Measurements from ENCODE around the gene BLOC1S1. TPM values are rescaled to one million over a fixed set of nuclear protein-coding genes. Genes with fewer than 3 reads are reported as not detected.

Gene BLOC1S1
- total RNA-seq, 1 experiment from 2014 or later: 85.5 TPM

DNA sequence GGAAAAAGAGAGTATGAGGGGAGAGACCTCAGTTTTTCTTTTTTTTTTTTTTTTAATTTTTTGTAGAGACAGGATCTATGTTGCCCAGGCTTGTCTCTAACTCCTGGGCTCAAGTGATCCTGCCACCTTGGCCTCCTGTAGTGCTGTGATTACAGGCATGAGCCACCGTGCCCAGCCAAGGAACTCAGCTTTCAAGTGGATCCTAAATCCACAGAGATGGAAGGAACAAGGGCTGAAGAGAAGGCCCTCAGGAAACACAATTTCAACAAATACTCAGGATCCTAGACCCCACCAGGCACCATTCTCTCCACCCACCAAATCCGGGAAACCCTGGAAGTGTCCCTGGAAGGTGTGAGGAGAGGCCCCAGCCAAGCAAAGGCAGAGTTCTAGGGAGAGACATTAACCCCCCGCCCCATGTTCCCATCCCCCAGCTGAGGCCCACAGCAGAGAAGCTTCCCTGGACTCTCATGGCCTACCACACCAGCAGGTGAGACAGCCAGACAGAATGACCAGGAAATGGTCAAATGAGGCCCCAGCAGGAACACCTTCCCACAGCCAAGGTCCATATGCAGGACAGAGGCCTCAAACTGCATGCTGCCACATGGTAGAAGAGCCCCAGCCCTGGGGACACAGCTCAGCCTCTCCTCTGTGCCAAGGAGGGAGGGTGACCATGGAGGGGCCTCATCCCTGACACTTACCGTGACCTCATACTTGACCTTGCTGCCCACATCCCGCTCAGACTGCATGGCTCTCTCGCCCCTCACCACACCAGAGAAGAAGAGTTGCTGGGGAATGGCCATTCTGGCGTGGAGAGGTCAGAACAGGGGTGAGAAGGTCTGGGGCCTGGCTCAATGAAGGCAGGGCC, 22.3 kb upstream of the BLOC1S1 start:
- Histone ChIP-seq H3K9ac (ENCODE audit: low read length) (no peak overlapping the region), H3K27ac (ENCODE audit: low read depth, low read length) (no peak overlapping the region), H3K9me2 (ENCODE audit: insufficient read depth) (no peaks in the 10 kb centered on the region), H3K79me2 (ENCODE audit: insufficient read depth, low read length) (no peaks in the 10 kb centered on the region), H2AFZ (ENCODE audit: low read depth, low read length, poor library complexity, severe bottlenecking) (no peak overlapping the region), H3K27me3 (ENCODE audit: insufficient read depth, low read length) (no peaks in the 10 kb centered on the region), H4K20me1 (ENCODE audit: insufficient read depth) (no peaks in the 10 kb centered on the region), H3K36me3 (ENCODE audit: control insufficient read depth in 1 of 2, insufficient read depth in 2 of 2, low read length in 2 of 2) (no peaks in the 10 kb centered on the region), H3K4me1 (ENCODE audit: control insufficient read depth in 1 of 2, insufficient read depth in 2 of 2, low read length in 2 of 2) (no peaks in the 10 kb centered on the region), H3K9me3 (ENCODE audit: control insufficient read depth in 1 of 2, insufficient read depth in 1 of 2, low read depth in 1 of 2, low read length in 2 of 2) (no peaks in the 10 kb centered on the region), H3K4me2 (ENCODE audit: low read length) (no peak overlapping the region), H3K4me3 (replicated peaks in 1 of 2; ENCODE audit: low read depth in 1 of 2, low read length in 2 of 2) (no peak overlapping the region)
- CTCF ChIA-PET: no interaction called here
- DNase-seq (ENCODE audit: low read depth, low spot score) (no peak), ATAC-seq (no peak)
- BruUV-seq (replicated peaks): no TSS peak
- intact Hi-C loops (cut with micrococcal nuclease): no loop called here
- TF ChIP-seq FOSL1 (IDR thresholded peaks at IDR 0.05; ENCODE audit: low read depth): no peak
- TF ChIP-seq YY1 (IDR thresholded peaks at IDR 0.05; ENCODE audit: extremely low read depth, insufficient replicate concordance, low read depth, low read length): no peak
- no peak for TF ChIP-seq POLR2AphosphoS5 (IDR thresholded peaks at IDR 0.05; ENCODE audit: low read depth, low read length)
- TF ChIP-seq CBX3 (IDR thresholded peaks at IDR 0.05; ENCODE audit: low read depth): no peak
- TF ChIP-seq, protein P1, sequence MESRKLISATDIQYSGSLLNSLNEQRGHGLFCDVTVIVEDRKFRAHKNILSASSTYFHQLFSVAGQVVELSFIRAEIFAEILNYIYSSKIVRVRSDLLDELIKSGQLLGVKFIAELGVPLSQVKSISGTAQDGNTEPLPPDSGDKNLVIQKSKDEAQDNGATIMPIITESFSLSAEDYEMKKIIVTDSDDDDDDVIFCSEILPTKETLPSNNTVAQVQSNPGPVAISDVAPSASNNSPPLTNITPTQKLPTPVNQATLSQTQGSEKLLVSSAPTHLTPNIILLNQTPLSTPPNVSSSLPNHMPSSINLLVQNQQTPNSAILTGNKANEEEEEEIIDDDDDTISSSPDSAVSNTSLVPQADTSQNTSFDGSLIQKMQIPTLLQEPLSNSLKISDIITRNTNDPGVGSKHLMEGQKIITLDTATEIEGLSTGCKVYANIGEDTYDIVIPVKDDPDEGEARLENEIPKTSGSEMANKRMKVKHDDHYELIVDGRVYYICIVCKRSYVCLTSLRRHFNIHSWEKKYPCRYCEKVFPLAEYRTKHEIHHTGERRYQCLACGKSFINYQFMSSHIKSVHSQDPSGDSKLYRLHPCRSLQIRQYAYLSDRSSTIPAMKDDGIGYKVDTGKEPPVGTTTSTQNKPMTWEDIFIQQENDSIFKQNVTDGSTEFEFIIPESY (IDR thresholded peaks at IDR 0.05; ENCODE audit: extremely low read depth, insufficient replicate concordance, low read length): no peak
- TF ChIP-seq, protein P2, sequence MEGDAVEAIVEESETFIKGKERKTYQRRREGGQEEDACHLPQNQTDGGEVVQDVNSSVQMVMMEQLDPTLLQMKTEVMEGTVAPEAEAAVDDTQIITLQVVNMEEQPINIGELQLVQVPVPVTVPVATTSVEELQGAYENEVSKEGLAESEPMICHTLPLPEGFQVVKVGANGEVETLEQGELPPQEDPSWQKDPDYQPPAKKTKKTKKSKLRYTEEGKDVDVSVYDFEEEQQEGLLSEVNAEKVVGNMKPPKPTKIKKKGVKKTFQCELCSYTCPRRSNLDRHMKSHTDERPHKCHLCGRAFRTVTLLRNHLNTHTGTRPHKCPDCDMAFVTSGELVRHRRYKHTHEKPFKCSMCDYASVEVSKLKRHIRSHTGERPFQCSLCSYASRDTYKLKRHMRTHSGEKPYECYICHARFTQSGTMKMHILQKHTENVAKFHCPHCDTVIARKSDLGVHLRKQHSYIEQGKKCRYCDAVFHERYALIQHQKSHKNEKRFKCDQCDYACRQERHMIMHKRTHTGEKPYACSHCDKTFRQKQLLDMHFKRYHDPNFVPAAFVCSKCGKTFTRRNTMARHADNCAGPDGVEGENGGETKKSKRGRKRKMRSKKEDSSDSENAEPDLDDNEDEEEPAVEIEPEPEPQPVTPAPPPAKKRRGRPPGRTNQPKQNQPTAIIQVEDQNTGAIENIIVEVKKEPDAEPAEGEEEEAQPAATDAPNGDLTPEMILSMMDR (IDR thresholded peaks at IDR 0.05 in 2 of 3, conservative IDR thresholded peaks at IDR 0.05 in 1 of 3; ENCODE audit: borderline replicate concordance in 1 of 3, insufficient read depth in 1 of 3, low read depth in 2 of 3, low read length in 2 of 3): no peak
- TF ChIP-seq POLR2A (IDR thresholded peaks at IDR 0.05; ENCODE audit: borderline replicate concordance, extremely low read depth, insufficient read depth, insufficient read length): no peak
- TF ChIP-seq ZFX (IDR thresholded peaks at IDR 0.05): no peak
- POLR2A ChIA-PET: no interaction called here
- RAD21 ChIA-PET (ENCODE audit: low non-redundant PET in 1 of 2, low total read pairs in 2 of 2, uncharacterized antibody in 2 of 2, unreplicated experiment in 2 of 2): no interaction called here
